Progenitor cell of endocrine pancreas (in vitro differentiated cells): ENCODE measurements around the gene RMDN2. TPM values are rescaled to one million over a fixed set of nuclear protein-coding genes. Genes with fewer than 3 reads are reported as not detected.
"Not testable (repeated sequence)": the region's sequence is repeated elsewhere in the genome, so short reads cannot be mapped to it uniquely, and the experiment has no call there.

ENCODE experiments used
- DNase-seq: peaks from one replicate; pipeline ENCODE4 v3.0.0; 2021; ENCODE audit warnings: low spot score; ENCODE audit not compliant: unreplicated experiment
- H3K27ac Mint-ChIP-seq: 2 replicates; pipeline ENCODE4 v1.8.0; 2021; ENCODE audit warnings: mild to moderate bottlenecking, moderate library complexity, mixed read lengths
- H3K27me3 Mint-ChIP-seq: 2 replicates; pipeline ENCODE4 v1.8.0; 2021; ENCODE audit warnings: mixed read lengths
- H3K36me3 Mint-ChIP-seq: 2 replicates; pipeline ENCODE4 v1.8.0; 2022; ENCODE audit warnings: mixed read lengths; ENCODE audit not compliant: insufficient read depth
- H3K4me1 Mint-ChIP-seq: 2 replicates; pipeline ENCODE4 v1.8.0; 2021; ENCODE audit warnings: low read depth, mixed read lengths
- H3K4me3 Mint-ChIP-seq: 2 replicates; pipeline ENCODE4 v1.8.0; 2021; ENCODE audit warnings: low read depth, mild to moderate bottlenecking, moderate library complexity, mixed read lengths
- H3K9me3 Mint-ChIP-seq: 2 replicates; pipeline ENCODE4 v1.8.0; 2021; ENCODE audit warnings: low read depth, mixed read lengths
- CTCF ChIP-seq: fragments of 200-600 bp; sonication (generic); IDR thresholded peaks from one replicate; pipeline ENCODE4 v1.5.0; 2021; ENCODE audit warnings: antibody characterized with exemption, mild to moderate bottlenecking; ENCODE audit not compliant: unreplicated experiment
- total RNA-seq: library from RNA; stranded (reverse); gene quantifications from 2 replicates; pipeline ENCODE4 v1.2.1, GENCODE V29; 2021

The RMDN2 gene
- total RNA-seq, 1 donor from 2014 or later: 9.2 TPM

GRCh38 chr2:37944268-37944667, 19.2 kb downstream of the RMDN2 start:
- peaks cover 12% of the 10 kb centered on the region for H3K9me3 Mint-ChIP-seq
- H3K36me3 Mint-ChIP-seq: peaks cover 3% of the 10 kb centered on the region
- H3K27me3 Mint-ChIP-seq: no peaks in the 10 kb centered on the region
- peaks cover 4% of the 10 kb centered on the region for H3K4me1 Mint-ChIP-seq
- no peak overlapping the region for H3K27ac Mint-ChIP-seq
- TF ChIP-seq CTCF: no peak
- H3K4me3 Mint-ChIP-seq: no peak overlapping the region
- no peak for DNase-seq

DNA sequence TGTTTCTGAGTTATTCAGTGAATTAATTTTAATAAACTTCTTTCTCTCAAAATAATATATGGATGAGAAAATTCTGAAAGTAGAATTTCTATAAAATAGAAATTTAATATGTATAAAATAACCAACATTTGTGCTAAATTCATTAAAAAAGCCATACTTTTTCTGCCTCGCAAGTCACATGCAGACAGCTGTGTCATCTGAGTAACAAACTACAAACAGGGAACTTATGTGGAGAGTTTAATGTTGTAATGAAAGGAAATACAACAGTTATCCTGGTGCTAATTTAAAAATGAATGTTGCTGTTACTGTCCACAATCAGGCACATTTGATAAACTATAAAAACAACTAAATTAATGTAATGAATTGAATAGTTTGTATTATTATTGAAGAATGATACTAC, 22.2 kb downstream of the RMDN2 start:
- no peaks in the 10 kb centered on the region for H3K36me3 Mint-ChIP-seq
- H3K9me3 Mint-ChIP-seq: no peaks in the 10 kb centered on the region
- TF ChIP-seq CTCF: no peak

GRCh38 chr2:37962018-37962739, 37.1 kb downstream of the RMDN2 start:
- Mint-ChIP-seq H3K36me3 (peaks cover 44% of the 10 kb centered on the region), H3K9me3 (peaks cover 51% of the 10 kb centered on the region), H3K4me1 (peaks cover 12% of the 10 kb centered on the region), H3K27ac (peak overlapping the region; percentile 82)
- not testable (repeated sequence) for H3K27me3 Mint-ChIP-seq, DNase-seq, H3K4me3 Mint-ChIP-seq

More for the DNA sequence above, 22.2 kb downstream of the RMDN2 start:
- no peak overlapping the region for H3K27ac Mint-ChIP-seq
- no peak for DNase-seq
- H3K4me3 Mint-ChIP-seq: no peak overlapping the region
- H3K4me1 Mint-ChIP-seq: peaks cover 4% of the 10 kb centered on the region
- no peaks in the 10 kb centered on the region for H3K27me3 Mint-ChIP-seq

DNA sequence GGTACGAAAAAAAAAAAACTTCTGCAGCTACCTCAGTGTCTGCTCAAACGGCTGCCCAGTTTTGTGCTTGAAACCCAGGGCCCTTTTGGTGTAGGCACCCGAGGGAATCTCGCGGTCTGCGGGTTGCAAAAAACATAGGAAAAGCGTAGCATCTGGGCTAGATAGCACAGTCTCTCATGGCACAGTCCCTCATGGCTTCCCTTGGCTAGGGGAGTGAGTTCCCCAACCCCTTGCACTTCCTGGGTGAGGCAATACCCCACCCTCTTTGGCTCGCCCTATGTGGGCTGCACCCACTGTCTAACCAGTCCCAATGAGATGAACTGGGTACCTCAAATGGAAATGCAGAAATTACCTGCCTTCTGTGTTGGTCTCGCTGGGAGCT, 37.6 kb downstream of the RMDN2 start:
- DNase-seq, H3K27me3 Mint-ChIP-seq, H3K4me3 Mint-ChIP-seq: not testable (repeated sequence)
- peak overlapping the region; percentile 82 for H3K27ac Mint-ChIP-seq
- peaks cover 48% of the 10 kb centered on the region for H3K9me3 Mint-ChIP-seq
- H3K4me1 Mint-ChIP-seq: peaks cover 12% of the 10 kb centered on the region
- H3K36me3 Mint-ChIP-seq: peaks cover 39% of the 10 kb centered on the region

DNA sequence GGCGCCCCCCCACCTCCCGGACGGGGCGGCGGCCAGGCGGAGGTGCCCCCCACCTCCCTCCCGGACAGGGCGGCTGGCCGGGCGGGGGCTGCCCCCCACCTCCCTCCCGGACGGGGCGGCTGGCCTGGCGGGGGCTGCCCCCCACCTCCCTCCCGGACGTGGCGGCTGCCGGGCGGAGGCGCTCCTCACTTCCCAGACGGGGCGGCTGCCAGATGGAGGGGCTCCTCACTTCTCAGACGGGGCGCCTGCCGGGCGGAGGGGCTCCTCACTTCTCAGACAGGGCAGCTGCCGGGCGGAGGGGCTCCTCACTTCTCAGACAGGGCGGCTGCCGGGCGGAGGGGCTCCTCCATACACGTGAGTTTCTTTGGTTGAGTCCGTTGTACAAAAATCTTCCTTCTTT, 38.8 kb downstream of the RMDN2 start:
- peaks cover 32% of the 10 kb centered on the region for H3K36me3 Mint-ChIP-seq
- H3K4me3 Mint-ChIP-seq, H3K27ac Mint-ChIP-seq, H3K27me3 Mint-ChIP-seq, DNase-seq: not testable (repeated sequence)
- peaks cover 12% of the 10 kb centered on the region for H3K4me1 Mint-ChIP-seq
- H3K9me3 Mint-ChIP-seq: peaks cover 38% of the 10 kb centered on the region

- no peak for DNase-seq
- Mint-ChIP-seq H3K9me3 (peaks cover 21% of the 10 kb centered on the region), H3K36me3 (peaks cover 18% of the 10 kb centered on the region), H3K4me1 (peaks cover 10% of the 10 kb centered on the region), H3K27ac (no peak overlapping the region), H3K27me3 (no peaks in the 10 kb centered on the region), H3K4me3 (no peak overlapping the region)
- no peak for TF ChIP-seq CTCF
Measured at GRCh38 chr2:37966326-37966725, 41.2 kb downstream of the RMDN2 start.

- no peak for TF ChIP-seq CTCF
- Mint-ChIP-seq H3K4me1 (no peaks in the 10 kb centered on the region), H3K27me3 (no peaks in the 10 kb centered on the region), H3K9me3 (peaks cover 13% of the 10 kb centered on the region), H3K36me3 (peaks cover 11% of the 10 kb centered on the region), H3K4me3 (no peak overlapping the region), H3K27ac (no peak overlapping the region)
- DNase-seq: no peak
Measured at GRCh38 chr2:37969731-37970130, 44.6 kb downstream of the RMDN2 start.
